Measurements from ENCODE around the gene EEA1.

Gene EEA1

GRCh38 chr12:92930421-92930820, 1.3 kb upstream of the EEA1 start:
- no peaks in the 10 kb centered on the region for H3K36me3 ChIP-seq (ENCODE audit: control insufficient read depth, insufficient read depth, low read length)
- H3K27me3 ChIP-seq (ENCODE audit: control insufficient read depth, insufficient read depth, low read length): no peaks in the 10 kb centered on the region
- no peak overlapping the region for H3K9ac ChIP-seq (ENCODE audit: low read depth, low read length)
- H3K4me1 ChIP-seq (ENCODE audit: control insufficient read depth, insufficient read depth, low read length): peaks cover 22% of the 10 kb centered on the region
- no peak overlapping the region for H3K4me3 ChIP-seq (ENCODE audit: low read depth, low read length)
- H3K9me3 ChIP-seq (ENCODE audit: control insufficient read depth, insufficient read depth, low read length): no peaks in the 10 kb centered on the region

- Histone ChIP-seq H3K9ac (ENCODE audit: low read depth, low read length) (no peak overlapping the region), H3K27me3 (ENCODE audit: control insufficient read depth, insufficient read depth, low read length) (no peaks in the 10 kb centered on the region), H3K36me3 (ENCODE audit: control insufficient read depth, insufficient read depth, low read length) (no peaks in the 10 kb centered on the region), H3K4me3 (ENCODE audit: low read depth, low read length) (peak overlapping the region; percentile 62), H3K9me3 (ENCODE audit: control insufficient read depth, insufficient read depth, low read length) (no peaks in the 10 kb centered on the region), H3K4me1 (ENCODE audit: control insufficient read depth, insufficient read depth, low read length) (peaks cover 22% of the 10 kb centered on the region)
Measured at GRCh38 chr12:92929983-92930382, 888 bp upstream of the EEA1 start.

- no peaks in the 10 kb centered on the region for H3K9me3 ChIP-seq (ENCODE audit: control insufficient read depth, insufficient read depth, low read length)
- H3K27me3 ChIP-seq (ENCODE audit: control insufficient read depth, insufficient read depth, low read length): no peaks in the 10 kb centered on the region
- peaks cover 18% of the 10 kb centered on the region for H3K4me1 ChIP-seq (ENCODE audit: control insufficient read depth, insufficient read depth, low read length)
- H3K4me3 ChIP-seq (ENCODE audit: low read depth, low read length): peak overlapping the region; percentile 54
- H3K36me3 ChIP-seq (ENCODE audit: control insufficient read depth, insufficient read depth, low read length): no peaks in the 10 kb centered on the region
- H3K9ac ChIP-seq (ENCODE audit: low read depth, low read length): no peak overlapping the region
Measured at GRCh38 chr12:92928421-92928961, 604 bp downstream of the EEA1 start.

- H3K9ac ChIP-seq (ENCODE audit: low read depth, low read length): no peak overlapping the region
- no peaks in the 10 kb centered on the region for H3K27me3 ChIP-seq (ENCODE audit: control insufficient read depth, insufficient read depth, low read length)
- no peaks in the 10 kb centered on the region for H3K9me3 ChIP-seq (ENCODE audit: control insufficient read depth, insufficient read depth, low read length)
- H3K36me3 ChIP-seq (ENCODE audit: control insufficient read depth, insufficient read depth, low read length): no peaks in the 10 kb centered on the region
- H3K4me1 ChIP-seq (ENCODE audit: control insufficient read depth, insufficient read depth, low read length): peaks cover 14% of the 10 kb centered on the region
- H3K4me3 ChIP-seq (ENCODE audit: low read depth, low read length): peak overlapping the region; percentile 35
Measured at GRCh38 chr12:92927436-92928281, 1.4 kb downstream of the EEA1 start.

GRCh38 chr12:92927055-92927435, 2.0 kb downstream of the EEA1 start:
- Histone ChIP-seq H3K4me1 (ENCODE audit: control insufficient read depth, insufficient read depth, low read length) (peaks cover 14% of the 10 kb centered on the region), H3K9ac (ENCODE audit: low read depth, low read length) (no peak overlapping the region), H3K27me3 (ENCODE audit: control insufficient read depth, insufficient read depth, low read length) (no peaks in the 10 kb centered on the region), H3K4me3 (ENCODE audit: low read depth, low read length) (no peak overlapping the region), H3K36me3 (ENCODE audit: control insufficient read depth, insufficient read depth, low read length) (no peaks in the 10 kb centered on the region), H3K9me3 (ENCODE audit: control insufficient read depth, insufficient read depth, low read length) (no peaks in the 10 kb centered on the region)

GRCh38 chr12:92926549-92926948, 2.5 kb downstream of the EEA1 start:
- Histone ChIP-seq H3K9ac (ENCODE audit: low read depth, low read length) (no peak overlapping the region), H3K9me3 (ENCODE audit: control insufficient read depth, insufficient read depth, low read length) (no peaks in the 10 kb centered on the region), H3K27me3 (ENCODE audit: control insufficient read depth, insufficient read depth, low read length) (no peaks in the 10 kb centered on the region), H3K4me1 (ENCODE audit: control insufficient read depth, insufficient read depth, low read length) (peaks cover 14% of the 10 kb centered on the region), H3K36me3 (ENCODE audit: control insufficient read depth, insufficient read depth, low read length) (no peaks in the 10 kb centered on the region), H3K4me3 (ENCODE audit: low read depth, low read length) (no peak overlapping the region)

GRCh38 chr12:92921877-92922276, 7.2 kb downstream of the EEA1 start:
- no peak overlapping the region for H3K9ac ChIP-seq (ENCODE audit: low read depth, low read length)
- no peaks in the 10 kb centered on the region for H3K36me3 ChIP-seq (ENCODE audit: control insufficient read depth, insufficient read depth, low read length)
- H3K4me3 ChIP-seq (ENCODE audit: low read depth, low read length): no peak overlapping the region
- no peaks in the 10 kb centered on the region for H3K9me3 ChIP-seq (ENCODE audit: control insufficient read depth, insufficient read depth, low read length)
- H3K27me3 ChIP-seq (ENCODE audit: control insufficient read depth, insufficient read depth, low read length): no peaks in the 10 kb centered on the region
- H3K4me1 ChIP-seq (ENCODE audit: control insufficient read depth, insufficient read depth, low read length): peaks cover 3% of the 10 kb centered on the region

- Histone ChIP-seq H3K4me1 (ENCODE audit: control insufficient read depth, insufficient read depth, low read length) (peaks cover 4% of the 10 kb centered on the region), H3K9ac (ENCODE audit: low read depth, low read length) (no peak overlapping the region), H3K9me3 (ENCODE audit: control insufficient read depth, insufficient read depth, low read length) (no peaks in the 10 kb centered on the region), H3K36me3 (ENCODE audit: control insufficient read depth, insufficient read depth, low read length) (no peaks in the 10 kb centered on the region), H3K4me3 (ENCODE audit: low read depth, low read length) (no peak overlapping the region), H3K27me3 (ENCODE audit: control insufficient read depth, insufficient read depth, low read length) (no peaks in the 10 kb centered on the region)
Measured at GRCh38 chr12:92915365-92915764, 13.7 kb downstream of the EEA1 start.

GRCh38 chr12:92914170-92914569, 14.9 kb downstream of the EEA1 start:
- H3K36me3 ChIP-seq (ENCODE audit: control insufficient read depth, insufficient read depth, low read length): no peaks in the 10 kb centered on the region
- H3K9me3 ChIP-seq (ENCODE audit: control insufficient read depth, insufficient read depth, low read length): no peaks in the 10 kb centered on the region
- H3K4me3 ChIP-seq (ENCODE audit: low read depth, low read length): no peak overlapping the region
- H3K4me1 ChIP-seq (ENCODE audit: control insufficient read depth, insufficient read depth, low read length): peaks cover 4% of the 10 kb centered on the region
- no peaks in the 10 kb centered on the region for H3K27me3 ChIP-seq (ENCODE audit: control insufficient read depth, insufficient read depth, low read length)
- no peak overlapping the region for H3K9ac ChIP-seq (ENCODE audit: low read depth, low read length)

GRCh38 chr12:92912672-92913071, 16.4 kb downstream of the EEA1 start:
- no peaks in the 10 kb centered on the region for H3K27me3 ChIP-seq (ENCODE audit: control insufficient read depth, insufficient read depth, low read length)
- no peaks in the 10 kb centered on the region for H3K36me3 ChIP-seq (ENCODE audit: control insufficient read depth, insufficient read depth, low read length)
- no peak overlapping the region for H3K4me3 ChIP-seq (ENCODE audit: low read depth, low read length)
- H3K4me1 ChIP-seq (ENCODE audit: control insufficient read depth, insufficient read depth, low read length): peaks cover 4% of the 10 kb centered on the region
- no peaks in the 10 kb centered on the region for H3K9me3 ChIP-seq (ENCODE audit: control insufficient read depth, insufficient read depth, low read length)
- no peak overlapping the region for H3K9ac ChIP-seq (ENCODE audit: low read depth, low read length)

- Histone ChIP-seq H3K9ac (ENCODE audit: low read depth, low read length) (no peak overlapping the region), H3K9me3 (ENCODE audit: control insufficient read depth, insufficient read depth, low read length) (no peaks in the 10 kb centered on the region), H3K27me3 (ENCODE audit: control insufficient read depth, insufficient read depth, low read length) (no peaks in the 10 kb centered on the region), H3K4me3 (ENCODE audit: low read depth, low read length) (no peak overlapping the region), H3K4me1 (ENCODE audit: control insufficient read depth, insufficient read depth, low read length) (peaks cover 8% of the 10 kb centered on the region), H3K36me3 (ENCODE audit: control insufficient read depth, insufficient read depth, low read length) (no peaks in the 10 kb centered on the region)
Measured at GRCh38 chr12:92912052-92912451, 17.0 kb downstream of the EEA1 start.

GRCh38 chr12:92911339-92911738, 17.8 kb downstream of the EEA1 start:
- H3K27me3 ChIP-seq (ENCODE audit: control insufficient read depth, insufficient read depth, low read length): no peaks in the 10 kb centered on the region
- H3K9me3 ChIP-seq (ENCODE audit: control insufficient read depth, insufficient read depth, low read length): no peaks in the 10 kb centered on the region
- no peak overlapping the region for H3K9ac ChIP-seq (ENCODE audit: low read depth, low read length)
- H3K36me3 ChIP-seq (ENCODE audit: control insufficient read depth, insufficient read depth, low read length): no peaks in the 10 kb centered on the region
- no peak overlapping the region for H3K4me3 ChIP-seq (ENCODE audit: low read depth, low read length)
- H3K4me1 ChIP-seq (ENCODE audit: control insufficient read depth, insufficient read depth, low read length): peaks cover 12% of the 10 kb centered on the region

Data from iPS-15b (cell line).